OCI-LY7 (cell line): ENCODE results near the gene ZNF101. TPM values are rescaled to one million over a fixed set of nuclear protein-coding genes. Genes with fewer than 3 reads are reported as not detected.

Experiments
- BruUV-seq: library from RNA; stranded (reverse); fragments of 400-500 nt; replicated peaks from 2 replicates; lab custom pipeline; 2021; lab: Mats Ljungman, UMichigan
- CTCF ChIA-PET: fragments of 300-600 bp; sonication (Branson Sonifier 250); formaldehyde crosslinking; loops from one replicate; lab custom pipeline; 2022; ENCODE audit warnings: antibody characterized with exemption; ENCODE audit not compliant: unreplicated experiment; lab: Charles Lee
- POLR2A ChIA-PET: fragments of 300-600 bp; sonication (Branson Sonifier 250); formaldehyde crosslinking; loops from one replicate; lab custom pipeline; 2022; ENCODE audit warnings: antibody characterized with exemption; lab: Charles Lee
- DNase-seq: peaks from one replicate; pipeline ENCODE4 v3.0.0-alpha.2; 2015; ENCODE audit warnings: low spot score
- H2AFZ ChIP-seq: fragments of 200-600 bp; sonication (generic), shearing (Covaris generic); 2 replicates; pipeline ENCODE4 v1.6.1; 2014; ENCODE audit warnings: mild to moderate bottlenecking, antibody characterized with exemption, low read length, moderate library complexity
- H3K27ac ChIP-seq: fragments of 200-600 bp; sonication (generic); 2 replicates; pipeline ENCODE4 v1.5.1; 2014; ENCODE audit warnings: mixed run types, low read depth, mild to moderate bottlenecking, moderate library complexity, low read length, inconsistent platforms; ENCODE audit not compliant: poor library complexity, severe bottlenecking
- H3K36me3 ChIP-seq: fragments of 200-600 bp; sonication (generic); 2 replicates; pipeline ENCODE4 v1.6.1; 2014; ENCODE audit warnings: mild to moderate bottlenecking, antibody characterized with exemption, low read length, moderate library complexity, mixed read lengths; ENCODE audit not compliant: insufficient read depth
- H3K4me1 ChIP-seq: fragments of 200-600 bp; sonication (generic); 2 replicates; pipeline ENCODE4 v1.5.1; 2014; ENCODE audit warnings: mild to moderate bottlenecking, low read length; ENCODE audit not compliant: insufficient read depth, poor library complexity, severe bottlenecking
- H3K4me2 ChIP-seq: fragments of 200-600 bp; sonication (generic); 2 replicates; pipeline ENCODE4 v1.6.1; 2014; ENCODE audit warnings: mild to moderate bottlenecking, low read length
- H3K4me3 ChIP-seq: fragments of 200-600 bp; sonication (generic); 2 replicates; pipeline ENCODE4 v1.5.1; 2014; ENCODE audit warnings: mild to moderate bottlenecking, low read depth, low read length; ENCODE audit not compliant: poor library complexity, severe bottlenecking
- H3K79me2 ChIP-seq: fragments of 200-600 bp; sonication (generic); 2 replicates; pipeline ENCODE4 v1.6.1; 2016; ENCODE audit warnings: low read depth, mild to moderate bottlenecking, low read length, moderate library complexity, mixed read lengths; ENCODE audit not compliant: insufficient read depth
- H3K9me2 ChIP-seq: fragments of 200-600 bp; sonication (generic); 2 replicates; pipeline ENCODE4 v1.6.1; 2016; ENCODE audit warnings: mild to moderate bottlenecking, low read length, mixed read lengths; ENCODE audit not compliant: insufficient read depth
- H3K9me3 ChIP-seq: fragments of 200-600 bp; sonication (generic); 2 replicates; pipeline ENCODE4 v1.6.1; 2014; ENCODE audit warnings: mild to moderate bottlenecking, mixed run types, low read length, mixed read lengths
- H4K20me1 ChIP-seq: fragments of 200-600 bp; sonication (generic); 2 replicates; pipeline ENCODE4 v1.6.1; 2014; ENCODE audit warnings: mild to moderate bottlenecking, antibody characterized with exemption, low read length, moderate library complexity, mixed read lengths; ENCODE audit not compliant: insufficient read depth
- EZH2phosphoT487 ChIP-seq: fragments of 200-600 bp; sonication (generic); IDR thresholded peaks from 2 replicates; pipeline ENCODE4 v1.6.1; 2018; ENCODE audit warnings: low read depth, borderline replicate concordance, mild to moderate bottlenecking, mixed run types, antibody characterized with exemption, low read length, moderate library complexity, mixed read lengths
- intact Hi-C: fragments of 100-400 bp; cut with micrococcal nuclease; formaldehyde crosslinking; loops from one replicate; pipeline ENCODE4 v1.10.0; 2022; ENCODE audit not compliant: unreplicated experiment
- total RNA-seq, 2 experiments: library from RNA; depleted of rRNA in 1 of 2; stranded (reverse); fragments of >200 nt in 1 of 2; shearing (Covaris generic) in 1 of 2; gene quantifications; 2 replicates each; pipeline ENCODE4 v1.2.3, GENCODE V29; 2014 to 2022
- TF ChIP-seq, protein P1 (sequence below): fragments of 200-600 bp; sonication (generic); conservative IDR thresholded peaks from 2 replicates; pipeline ENCODE4 v1.5.1; 2014; ENCODE audit warnings: mild to moderate bottlenecking, antibody characterized with exemption, low read length, moderate library complexity, mixed read lengths

Gene ZNF101
- total RNA-seq, 2 experiments from 2014 or later, result 66.6 to 83.8 TPM

GRCh38 chr19:19649580-19649995, 19.1 kb upstream of the ZNF101 start:
- H3K79me2 ChIP-seq, result no peaks in the 10 kb centered on the region
- POLR2A ChIA-PET, result no interaction called here
- H4K20me1 ChIP-seq, result no peaks in the 10 kb centered on the region
- DNase-seq, result no peak
- H3K4me2 ChIP-seq, result no peak overlapping the region
- intact Hi-C loops, result no loop called here
- H3K4me1 ChIP-seq, result no peaks in the 10 kb centered on the region
- no peak overlapping the region for H2AFZ ChIP-seq
- no peaks in the 10 kb centered on the region for H3K9me2 ChIP-seq
- no peak overlapping the region for H3K4me3 ChIP-seq
- TF ChIP-seq, protein P1, sequence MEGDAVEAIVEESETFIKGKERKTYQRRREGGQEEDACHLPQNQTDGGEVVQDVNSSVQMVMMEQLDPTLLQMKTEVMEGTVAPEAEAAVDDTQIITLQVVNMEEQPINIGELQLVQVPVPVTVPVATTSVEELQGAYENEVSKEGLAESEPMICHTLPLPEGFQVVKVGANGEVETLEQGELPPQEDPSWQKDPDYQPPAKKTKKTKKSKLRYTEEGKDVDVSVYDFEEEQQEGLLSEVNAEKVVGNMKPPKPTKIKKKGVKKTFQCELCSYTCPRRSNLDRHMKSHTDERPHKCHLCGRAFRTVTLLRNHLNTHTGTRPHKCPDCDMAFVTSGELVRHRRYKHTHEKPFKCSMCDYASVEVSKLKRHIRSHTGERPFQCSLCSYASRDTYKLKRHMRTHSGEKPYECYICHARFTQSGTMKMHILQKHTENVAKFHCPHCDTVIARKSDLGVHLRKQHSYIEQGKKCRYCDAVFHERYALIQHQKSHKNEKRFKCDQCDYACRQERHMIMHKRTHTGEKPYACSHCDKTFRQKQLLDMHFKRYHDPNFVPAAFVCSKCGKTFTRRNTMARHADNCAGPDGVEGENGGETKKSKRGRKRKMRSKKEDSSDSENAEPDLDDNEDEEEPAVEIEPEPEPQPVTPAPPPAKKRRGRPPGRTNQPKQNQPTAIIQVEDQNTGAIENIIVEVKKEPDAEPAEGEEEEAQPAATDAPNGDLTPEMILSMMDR, result no peak
- TF ChIP-seq EZH2phosphoT487, result no peak
- H3K27ac ChIP-seq, result no peak overlapping the region
- BruUV-seq, result no TSS peak
- CTCF ChIA-PET, result no interaction called here
- peaks cover 93% of the 10 kb centered on the region for H3K36me3 ChIP-seq
- H3K9me3 ChIP-seq, result no peaks in the 10 kb centered on the region

DNA sequence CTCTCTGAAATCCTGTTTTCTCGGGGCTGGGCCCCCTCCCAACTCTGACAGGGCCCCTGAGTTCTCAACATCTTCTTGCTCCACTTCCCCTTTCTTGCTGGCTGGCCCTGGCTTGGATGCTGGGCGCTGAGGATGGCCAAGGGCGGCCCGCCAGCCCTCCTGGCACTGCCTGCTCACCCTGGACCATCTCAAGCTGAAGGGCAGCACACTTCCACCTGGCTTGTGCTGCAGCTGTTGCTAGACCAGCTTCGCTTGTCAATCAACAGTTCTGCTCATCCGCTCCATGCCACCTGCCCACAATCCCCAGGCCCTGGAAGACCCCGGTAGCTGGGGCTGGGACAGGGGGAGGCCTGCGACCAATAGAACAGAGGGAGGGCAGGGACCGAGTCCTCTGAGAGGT, 18.3 kb upstream of the ZNF101 start:
- Histone ChIP-seq H3K4me3 (no peak overlapping the region), H4K20me1 (no peaks in the 10 kb centered on the region), H3K79me2 (no peaks in the 10 kb centered on the region), H3K4me1 (no peaks in the 10 kb centered on the region), H3K9me3 (no peaks in the 10 kb centered on the region), H3K27ac (no peak overlapping the region), H3K4me2 (no peak overlapping the region), H2AFZ (no peak overlapping the region), H3K36me3 (peaks cover 93% of the 10 kb centered on the region), H3K9me2 (no peaks in the 10 kb centered on the region)
- ChIA-PET CTCF (no interaction called here), POLR2A (no interaction called here)
- BruUV-seq, result no TSS peak
- TF ChIP-seq EZH2phosphoT487, result no peak
- TF ChIP-seq, protein P1, result no peak
- no peak for DNase-seq
- intact Hi-C loops, result no loop called here

GRCh38 chr19:19651076-19651475, 17.6 kb upstream of the ZNF101 start:
- no peak overlapping the region for H2AFZ ChIP-seq
- peaks cover 94% of the 10 kb centered on the region for H3K36me3 ChIP-seq
- no peak for DNase-seq
- TF ChIP-seq, protein P1, result no peak
- no peak for TF ChIP-seq EZH2phosphoT487
- no peaks in the 10 kb centered on the region for H3K4me1 ChIP-seq
- intact Hi-C loops, result no loop called here
- no peaks in the 10 kb centered on the region for H3K79me2 ChIP-seq
- ChIA-PET CTCF (no interaction called here), POLR2A (no interaction called here)
- no TSS peak for BruUV-seq
- no peaks in the 10 kb centered on the region for H4K20me1 ChIP-seq
- no peaks in the 10 kb centered on the region for H3K9me2 ChIP-seq
- H3K4me3 ChIP-seq, result no peak overlapping the region
- no peak overlapping the region for H3K27ac ChIP-seq
- H3K4me2 ChIP-seq, result no peak overlapping the region
- H3K9me3 ChIP-seq, result no peaks in the 10 kb centered on the region
